CD14-positive monocyte (primary cell): ENCODE measurements around the gene CD180. TPM values are rescaled to one million over a fixed set of nuclear protein-coding genes. Genes with fewer than 3 reads are reported as not detected.

Experiments used
- DNase-seq, 3 donors: peaks; one replicate each; pipeline ENCODE4 v3.0.0-alpha.2; 2011 to 2022
- H2AFZ ChIP-seq: 2 replicates; pipeline ENCODE4 v1.6.0; 2012; ENCODE audit warnings: mild to moderate bottlenecking, low read depth, low read length, inconsistent platforms; ENCODE audit not compliant: insufficient read depth, poor library complexity, severe bottlenecking
- H3K27ac ChIP-seq, 2 donors: 1 replicate in 1 of 2; 2 replicates in 1 of 2; pipeline ENCODE4 v1.5.1; 2012 to 2013; ENCODE audit warnings: low read length in 2 of 2, control low read depth in 1 of 2, inconsistent platforms in 1 of 2, low read depth in 1 of 2, mild to moderate bottlenecking in 1 of 2
- H3K27me3 ChIP-seq, 2 donors: one replicate each; pipeline versions ENCODE4 v1.6.0 to v1.6.1; 2011 to 2013; ENCODE audit warnings: low read length in 2 of 2; ENCODE audit not compliant: control insufficient read depth in 2 of 2, insufficient read depth in 2 of 2
- H3K36me3 ChIP-seq, 2 donors: replicated peaks in 1 of 2; 1 replicate in 1 of 2; 2 replicates in 1 of 2; pipeline versions ENCODE4 v1.5.1 to v1.6.1; 2012 to 2013; ENCODE audit warnings: low read length in 2 of 2, control low read depth in 1 of 2, inconsistent platforms in 1 of 2, mild to moderate bottlenecking in 1 of 2; ENCODE audit not compliant: insufficient read depth in 2 of 2, control insufficient read depth in 1 of 2
- H3K4me1 ChIP-seq, 2 donors: 1 replicate in 1 of 2; 2 replicates in 1 of 2; pipeline versions ENCODE4 v1.5.1 to v1.6.1; 2012 to 2013; ENCODE audit warnings: low read length in 2 of 2, control low read depth in 1 of 2, inconsistent platforms in 1 of 2, mild to moderate bottlenecking in 1 of 2, moderate library complexity in 1 of 2; ENCODE audit not compliant: insufficient read depth in 2 of 2, control insufficient read depth in 1 of 2
- H3K4me2 ChIP-seq: replicated peaks from 2 replicates; pipeline ENCODE3; 2012; ENCODE audit warnings: low read length, moderate library complexity, mild to moderate bottlenecking; ENCODE audit not compliant: poor library complexity, severe bottlenecking; ENCODE audit errors: extremely low read depth
- H3K4me3 ChIP-seq, 3 experiments: fragments of 200-600 bp in 1 of 3; sonication (generic) in 1 of 3; replicated peaks in 1 of 3; 1 replicate in 2 of 3; 2 replicates in 1 of 3; pipeline ENCODE4 v1.5.1; 2011 to 2013; ENCODE audit warnings: low read length in 3 of 3, mild to moderate bottlenecking in 3 of 3, control low read depth in 2 of 3, low read depth in 2 of 3, inconsistent platforms in 1 of 3, moderate library complexity in 1 of 3
- H3K79me2 ChIP-seq: 2 replicates; pipeline ENCODE4 v1.6.0; 2012; ENCODE audit warnings: mild to moderate bottlenecking, control low read depth, inconsistent platforms, low read length, moderate library complexity; ENCODE audit not compliant: insufficient read depth
- H3K9ac ChIP-seq: 2 replicates; pipeline ENCODE4 v1.6.0; 2017; ENCODE audit warnings: low read length, mild to moderate bottlenecking; ENCODE audit not compliant: insufficient read depth, poor library complexity, severe bottlenecking
- H3K9me3 ChIP-seq, 2 donors: replicated peaks in 1 of 2; 1 replicate in 1 of 2; 2 replicates in 1 of 2; pipeline versions ENCODE4 v1.5.1 to v1.6.1; 2012 to 2013; ENCODE audit warnings: low read length in 2 of 2, control low read depth in 1 of 2; ENCODE audit not compliant: control insufficient read depth in 1 of 2, insufficient read depth in 1 of 2
- H4K20me1 ChIP-seq: 2 replicates; pipeline ENCODE4 v1.6.0; 2012; ENCODE audit warnings: mild to moderate bottlenecking, low read length, control low read depth, moderate library complexity; ENCODE audit not compliant: insufficient read depth
- H3K27ac Mint-ChIP-seq, 7 donors: one replicate each; pipeline ENCODE4 v1.8.0; 2020; ENCODE audit warnings: mild to moderate bottlenecking in 7 of 7, mixed read lengths in 7 of 7, moderate library complexity in 6 of 7, inconsistent platforms in 2 of 7
- H3K27me3 Mint-ChIP-seq, 3 donors: one replicate each; pipeline ENCODE4 v1.8.0; 2021 to 2022; ENCODE audit warnings: low read depth in 3 of 3, mild to moderate bottlenecking in 3 of 3, mixed read lengths in 3 of 3, moderate library complexity in 3 of 3, inconsistent platforms in 1 of 3
- H3K36me3 Mint-ChIP-seq, 2 donors: one replicate each; pipeline ENCODE4 v1.8.0; 2020; ENCODE audit warnings: mixed read lengths in 2 of 2, inconsistent platforms in 1 of 2, mild to moderate bottlenecking in 1 of 2
- H3K4me1 Mint-ChIP-seq: one replicate; pipeline ENCODE4 v1.8.0; 2020; ENCODE audit warnings: mild to moderate bottlenecking, mixed read lengths
- H3K4me3 Mint-ChIP-seq, 2 donors: one replicate each; pipeline ENCODE4 v1.8.0; 2020; ENCODE audit warnings: mild to moderate bottlenecking in 2 of 2, mixed read lengths in 2 of 2, moderate library complexity in 1 of 2
- H3K9me3 Mint-ChIP-seq, 7 donors: one replicate each; pipeline ENCODE4 v1.8.0; 2020 to 2022; ENCODE audit warnings: mixed read lengths in 7 of 7, mild to moderate bottlenecking in 6 of 7, moderate library complexity in 6 of 7, inconsistent platforms in 2 of 7
- CTCF ChIP-seq: fragments of 200-600 bp; IDR thresholded peaks from one replicate; pipeline ENCODE4 v1.8.0; 2022; ENCODE audit warnings: antibody characterized with exemption, mild to moderate bottlenecking
- WGBS: methylation state at CpG from one replicate; pipeline ENCODE4 v1.1.5; 2013; ENCODE audit warnings: missing lambda C conversion rate; ENCODE audit not compliant: insufficient coverage; 5-methylcytosine and 5-hydroxymethylcytosine counted together
- intact Hi-C, 2 donors: fragments of 100-400 bp; cut with micrococcal nuclease; formaldehyde crosslinking; loops; one replicate each; pipeline versions ENCODE4 v1.15.0 to v1.15.1; 2023
- polyA plus RNA-seq, 3 donors: library from polyadenylated mRNA; depleted of rRNA in 1 of 3; unstranded in 2 of 3; stranded (reverse) in 1 of 3; fragments of 300-500 nt in 2 of 3; fragments of >200 nt in 1 of 3; fragmentation: Illumina TruSeq in 2 of 3; gene quantifications; 1 replicate in 2 of 3; 2 replicates in 1 of 3; pipeline ENCODE4 v1.2.3, GENCODE V29; 2012 to 2021

The CD180 gene
- polyA plus RNA-seq, 3 donors, result 6.1 to 22.0 (median 11.7) TPM

GRCh38 chr5:67139030-67139429, 57.6 kb downstream of the CD180 start:
- Histone ChIP-seq H3K9me3 (no peaks in the 10 kb centered on the region), H3K9ac (no peak overlapping the region), H3K4me1 (no peaks in the 10 kb centered on the region), H3K36me3 (no peaks in the 10 kb centered on the region), H4K20me1 (no peaks in the 10 kb centered on the region), H3K4me3 (no peak overlapping the region), H3K27me3 (no peaks in the 10 kb centered on the region), H3K4me2 (no peak overlapping the region), H2AFZ (no peak overlapping the region), H3K79me2 (no peaks in the 10 kb centered on the region), H3K27ac (no peak overlapping the region)
- no peaks in the 10 kb centered on the region for H3K4me1 Mint-ChIP-seq
- no peaks in the 10 kb centered on the region for H3K36me3 Mint-ChIP-seq
- WGBS, result 98% methylated on average over 5 of the region's 5 CpGs
- H3K4me3 Mint-ChIP-seq, result no peak overlapping the region
- intact Hi-C loops, result no loop called here
- H3K27ac Mint-ChIP-seq, result no peak overlapping the region
- no peak for TF ChIP-seq CTCF
- H3K27me3 Mint-ChIP-seq, result peaks cover 0 to 2% (median 0%) of the 10 kb centered on the region in 3 donors
- no peak for DNase-seq
- peaks cover 0 to 3% (median 0%) of the 10 kb centered on the region in 7 donors for H3K9me3 Mint-ChIP-seq

GRCh38 chr5:67135381-67135984, 61.1 kb downstream of the CD180 start:
- Histone ChIP-seq H3K27me3 (no peaks in the 10 kb centered on the region), H3K4me1 (no peaks in the 10 kb centered on the region), H3K79me2 (no peaks in the 10 kb centered on the region), H3K4me3 (no peak overlapping the region), H3K9ac (no peak overlapping the region), H3K27ac (no peak overlapping the region), H3K4me2 (no peak overlapping the region), H3K36me3 (no peaks in the 10 kb centered on the region), H2AFZ (no peak overlapping the region), H4K20me1 (no peaks in the 10 kb centered on the region), H3K9me3 (no peaks in the 10 kb centered on the region)
- Mint-ChIP-seq H3K27me3 (no peaks in the 10 kb centered on the region), H3K27ac (no peak overlapping the region), H3K9me3 (peaks cover 0 to 3% (median 0%) of the 10 kb centered on the region in 7 donors), H3K4me1 (no peaks in the 10 kb centered on the region), H3K4me3 (no peak overlapping the region), H3K36me3 (no peaks in the 10 kb centered on the region)
- no peak for DNase-seq
- WGBS, result no CpG with 5 or more reads among the region's 6 CpGs
- TF ChIP-seq CTCF, result no peak
- intact Hi-C loops, result no loop called here
